22Rv1 (cell line): ENCODE data around the gene KIRREL3.

Experiments used
- ZFX ChIP-seq: fragments of 450-650 bp; IDR thresholded peaks from 2 replicates; pipeline ENCODE4 v1.6.1; 2017; ENCODE audit warnings: antibody characterized with exemption, borderline replicate concordance
- TF ChIP-seq, protein P1 (sequence below): fragments of 450-650 bp; IDR thresholded peaks from 2 replicates; pipeline ENCODE4 v1.5.1; 2017; ENCODE audit warnings: mild to moderate bottlenecking

DNA sequence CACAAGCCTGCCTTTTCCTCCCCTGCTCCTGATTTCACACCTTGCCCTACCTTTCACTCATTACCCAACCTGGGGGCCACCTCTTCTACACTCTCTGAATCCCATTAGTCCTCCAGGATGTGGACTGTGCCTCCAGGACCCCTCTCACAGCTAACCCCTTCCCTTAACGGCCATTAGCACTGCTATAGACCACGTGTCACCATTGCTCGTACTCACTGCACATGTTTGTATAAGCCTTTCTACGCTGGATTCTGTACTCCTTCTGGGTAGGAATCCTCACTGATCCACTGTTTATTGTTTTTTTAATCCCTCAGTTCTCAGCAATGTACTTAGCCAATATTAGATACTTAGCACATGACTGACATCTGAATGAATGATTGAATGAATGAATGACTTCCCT, 40.9 kb downstream of the KIRREL3 start:
- TF ChIP-seq, protein P1, sequence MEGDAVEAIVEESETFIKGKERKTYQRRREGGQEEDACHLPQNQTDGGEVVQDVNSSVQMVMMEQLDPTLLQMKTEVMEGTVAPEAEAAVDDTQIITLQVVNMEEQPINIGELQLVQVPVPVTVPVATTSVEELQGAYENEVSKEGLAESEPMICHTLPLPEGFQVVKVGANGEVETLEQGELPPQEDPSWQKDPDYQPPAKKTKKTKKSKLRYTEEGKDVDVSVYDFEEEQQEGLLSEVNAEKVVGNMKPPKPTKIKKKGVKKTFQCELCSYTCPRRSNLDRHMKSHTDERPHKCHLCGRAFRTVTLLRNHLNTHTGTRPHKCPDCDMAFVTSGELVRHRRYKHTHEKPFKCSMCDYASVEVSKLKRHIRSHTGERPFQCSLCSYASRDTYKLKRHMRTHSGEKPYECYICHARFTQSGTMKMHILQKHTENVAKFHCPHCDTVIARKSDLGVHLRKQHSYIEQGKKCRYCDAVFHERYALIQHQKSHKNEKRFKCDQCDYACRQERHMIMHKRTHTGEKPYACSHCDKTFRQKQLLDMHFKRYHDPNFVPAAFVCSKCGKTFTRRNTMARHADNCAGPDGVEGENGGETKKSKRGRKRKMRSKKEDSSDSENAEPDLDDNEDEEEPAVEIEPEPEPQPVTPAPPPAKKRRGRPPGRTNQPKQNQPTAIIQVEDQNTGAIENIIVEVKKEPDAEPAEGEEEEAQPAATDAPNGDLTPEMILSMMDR: no peak
- no peak for TF ChIP-seq ZFX
